ENCODE data around the gene RPRML.
A peak's percentile ranks its signal among the peaks of the same experiment; 100 is the strongest.

Gene RPRML

GRCh38 chr17:46943218-46943500 is 35.9 kb downstream of the RPRML start:
- no peak for DNase-seq

- peak; percentile 19 to 21 for DNase-seq
Observed at GRCh38 chr17:46942441-46943217, 36.4 kb downstream of the RPRML start.

- peak; percentile 4 to 55 for DNase-seq
Observed at GRCh38 chr17:46940692-46941404, 38.2 kb downstream of the RPRML start.

DNA sequence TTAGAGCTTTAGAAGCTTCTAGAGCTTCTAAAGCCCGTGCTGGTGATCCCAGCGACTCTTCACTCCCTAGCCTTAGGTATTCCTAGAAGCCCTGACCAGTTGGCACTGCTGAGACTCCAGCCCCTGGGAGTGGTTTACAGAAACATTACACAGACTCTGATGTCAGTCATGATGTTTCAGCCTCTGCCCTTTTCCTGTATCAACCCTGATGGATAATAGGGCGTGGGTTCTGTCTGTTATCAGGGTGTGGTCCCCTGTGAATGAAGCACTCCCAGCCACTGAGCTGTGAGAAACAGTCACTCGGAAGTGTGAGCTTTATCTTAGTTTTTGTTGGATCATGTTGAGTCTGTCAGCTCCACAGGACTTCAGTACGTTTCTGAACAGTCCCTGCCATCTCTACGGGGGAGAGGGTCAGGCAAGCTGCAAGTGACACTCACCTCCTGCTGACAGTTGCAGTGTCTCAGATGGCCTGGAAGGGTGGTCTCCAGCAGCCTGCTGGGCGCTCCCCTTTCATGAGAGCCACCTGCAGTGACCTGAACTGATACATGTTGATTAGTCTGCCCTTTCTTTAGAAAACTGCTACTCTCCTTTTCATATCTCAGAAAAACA is 43.3 kb downstream of the RPRML start:
- DNase-seq: no peak

- DNase-seq: no peak
Observed at GRCh38 chr17:46931596-46931995, 47.5 kb downstream of the RPRML start.

DNA sequence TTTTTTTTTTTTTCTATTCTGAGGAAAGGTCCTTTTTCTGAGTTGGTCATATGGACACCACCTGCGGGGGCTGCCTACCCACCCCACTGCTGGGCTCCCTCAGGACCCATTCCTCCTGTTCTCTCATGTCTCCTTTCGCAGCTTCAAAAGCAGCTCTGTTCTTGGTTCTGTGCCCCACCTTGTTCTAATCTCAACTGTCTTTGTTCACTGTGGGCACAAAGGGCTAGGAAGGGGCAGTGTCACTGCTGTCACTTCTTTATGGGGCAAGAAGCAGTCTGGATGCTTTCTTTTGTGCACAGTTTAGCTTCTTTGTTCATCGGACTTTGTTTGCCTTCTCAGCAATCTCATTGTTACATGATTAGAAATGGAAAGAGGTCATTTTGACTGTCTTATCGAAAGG is 49.0 kb downstream of the RPRML start:
- no peak for DNase-seq

DNA sequence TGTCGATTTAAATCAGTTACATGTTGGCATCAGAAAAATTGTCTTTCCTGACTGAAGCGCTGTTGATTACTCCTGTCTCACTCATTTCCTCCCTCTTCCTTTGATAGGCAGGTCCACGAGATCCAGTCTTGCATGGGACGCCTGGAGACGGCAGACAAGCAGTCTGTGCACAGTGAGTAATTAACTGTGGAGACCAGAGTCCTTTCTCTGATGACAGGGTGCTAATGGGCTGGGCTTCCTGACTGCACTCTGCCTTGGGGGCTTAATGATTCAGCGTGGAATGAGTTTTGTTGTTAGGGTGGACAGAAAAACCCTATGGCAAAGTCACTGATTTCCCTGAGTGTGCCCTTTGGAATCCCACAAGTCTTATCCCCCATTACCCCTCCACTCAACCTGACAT is 49.6 kb downstream of the RPRML start:
- DNase-seq: no peak

DNA sequence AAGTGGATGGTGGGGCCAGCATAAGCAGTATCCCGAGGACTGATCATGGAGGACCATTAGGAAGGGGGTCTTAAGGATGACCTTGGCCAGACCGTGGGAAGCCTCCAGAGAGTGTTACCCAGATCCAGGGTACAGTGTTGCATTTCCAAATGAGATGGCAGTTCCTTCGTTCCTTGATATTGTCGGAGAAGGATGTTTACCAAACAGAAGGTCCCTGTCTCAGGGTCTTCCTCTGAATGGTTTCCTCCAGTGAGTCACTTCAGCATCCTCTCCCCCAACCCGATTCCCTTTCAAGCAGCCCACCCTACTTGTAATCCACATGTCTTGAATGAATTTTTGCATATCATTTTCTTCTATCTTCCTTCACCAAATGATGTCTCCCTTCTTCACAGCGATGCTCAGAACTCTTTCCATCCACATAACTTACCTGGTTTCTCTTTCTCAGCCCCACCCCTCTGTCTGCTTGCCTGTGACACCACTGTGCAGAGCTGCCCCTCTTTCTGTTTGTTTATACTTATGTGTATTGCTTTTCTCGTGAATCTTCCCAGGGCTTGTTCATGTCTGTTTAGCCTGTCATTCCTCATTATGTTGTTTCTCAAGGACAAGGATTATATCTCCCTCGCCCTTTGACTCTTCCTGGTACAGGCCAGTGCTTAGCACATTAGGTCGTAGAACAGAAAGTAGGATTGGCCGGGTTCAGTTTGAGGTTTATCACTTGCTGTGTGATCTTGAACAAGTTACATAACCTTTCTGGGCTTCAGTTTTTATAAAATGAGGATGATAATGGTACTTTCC is 50.4 kb downstream of the RPRML start:
- DNase-seq: no peak
